ENCODE measurements around the gene BRSK1.

- TF ChIP-seq CTCF (IDR thresholded peaks at IDR 0.05) (no peak), POLR2AphosphoS5 (IDR thresholded peaks at IDR 0.05; ENCODE audit: insufficient read depth in 1 of 2, low read depth in 1 of 2) (no peak), POLR2A (IDR thresholded peaks at IDR 0.05) (no peak)
Measured at GRCh38 chr19:55320844-55321419, 37.1 kb downstream of the BRSK1 start.

All from vagina (tissue), 2 donors.